PFSK-1 (cell line): ENCODE data around the gene PI4KB.

ENCODE experiments used
- FOXP2 ChIP-seq: optimal IDR thresholded peaks from 2 replicates; pipeline ENCODE3; 2011; ENCODE audit warnings: borderline replicate concordance, control low read depth, inconsistent platforms; ENCODE audit not compliant: insufficient read depth; ENCODE audit errors: extremely low read length, extremely low read depth
- POLR2AphosphoS5 ChIP-seq: IDR thresholded peaks from 2 replicates; pipeline ENCODE4 v1.6.1; 2012; ENCODE audit warnings: low read depth, mild to moderate bottlenecking, control low read depth, low read length, moderate library complexity
- SIN3A ChIP-seq: IDR thresholded peaks from 2 replicates; pipeline ENCODE4 v1.6.1; 2012; ENCODE audit warnings: mild to moderate bottlenecking, low read length, moderate library complexity, borderline replicate concordance; ENCODE audit not compliant: insufficient read depth
- TAF1 ChIP-seq: IDR thresholded peaks from 2 replicates; pipeline ENCODE4 v1.6.1; 2012; ENCODE audit warnings: low read length, control low read depth, borderline replicate concordance; ENCODE audit not compliant: insufficient read depth
- TF ChIP-seq, protein P1 (sequence below), 2 experiments: IDR thresholded peaks; 2 replicates each; pipeline versions ENCODE4 v1.6.1 to v1.8.0; 2011 to 2012; ENCODE audit warnings: low read depth in 2 of 2, low read length in 2 of 2, control low read depth in 1 of 2, inconsistent platforms in 1 of 2, mild to moderate bottlenecking in 1 of 2, moderate library complexity in 1 of 2; ENCODE audit not compliant: insufficient read depth in 1 of 2

PI4KB gene

DNA sequence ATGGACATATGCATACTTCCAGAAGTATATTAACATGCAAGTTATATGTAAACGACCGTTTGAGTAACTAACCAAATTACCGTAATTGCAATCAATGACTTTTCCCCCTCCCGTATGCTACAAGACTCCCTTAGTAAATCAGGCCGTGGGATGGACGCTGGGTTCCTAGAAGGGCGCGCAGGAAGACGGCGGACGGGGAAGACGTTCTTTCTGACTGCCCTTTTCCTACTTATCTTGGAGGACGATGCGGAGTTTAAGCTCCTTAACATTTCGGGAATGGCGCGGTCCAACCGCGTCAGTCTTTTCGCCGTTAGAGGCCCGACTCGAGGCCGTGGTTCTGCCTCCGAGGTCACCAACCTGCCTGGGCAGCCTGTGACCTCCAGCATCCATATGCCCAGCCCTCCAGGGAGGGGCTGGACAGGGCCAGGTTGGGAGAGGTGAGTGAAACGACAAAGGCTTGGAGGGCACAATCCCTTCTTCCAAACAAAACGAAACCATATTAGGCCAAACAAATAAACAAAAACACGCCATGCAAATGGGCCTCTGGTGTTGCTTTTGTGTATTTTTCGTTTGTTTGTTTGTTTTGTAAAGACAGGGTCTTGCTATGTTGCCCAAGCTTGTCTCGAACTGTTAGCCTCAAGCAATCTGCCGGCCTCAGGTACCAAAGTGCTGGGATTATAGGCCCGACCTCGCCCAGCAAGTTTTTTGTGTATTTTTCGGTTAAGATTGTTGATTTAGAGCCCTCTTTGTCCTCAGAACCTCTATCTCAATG lies 873 bp upstream of the PI4KB start:
- TF ChIP-seq SIN3A (no peak), FOXP2 (no peak), TAF1 (no peak), POLR2AphosphoS5 (no peak)
- TF ChIP-seq, protein P1, sequence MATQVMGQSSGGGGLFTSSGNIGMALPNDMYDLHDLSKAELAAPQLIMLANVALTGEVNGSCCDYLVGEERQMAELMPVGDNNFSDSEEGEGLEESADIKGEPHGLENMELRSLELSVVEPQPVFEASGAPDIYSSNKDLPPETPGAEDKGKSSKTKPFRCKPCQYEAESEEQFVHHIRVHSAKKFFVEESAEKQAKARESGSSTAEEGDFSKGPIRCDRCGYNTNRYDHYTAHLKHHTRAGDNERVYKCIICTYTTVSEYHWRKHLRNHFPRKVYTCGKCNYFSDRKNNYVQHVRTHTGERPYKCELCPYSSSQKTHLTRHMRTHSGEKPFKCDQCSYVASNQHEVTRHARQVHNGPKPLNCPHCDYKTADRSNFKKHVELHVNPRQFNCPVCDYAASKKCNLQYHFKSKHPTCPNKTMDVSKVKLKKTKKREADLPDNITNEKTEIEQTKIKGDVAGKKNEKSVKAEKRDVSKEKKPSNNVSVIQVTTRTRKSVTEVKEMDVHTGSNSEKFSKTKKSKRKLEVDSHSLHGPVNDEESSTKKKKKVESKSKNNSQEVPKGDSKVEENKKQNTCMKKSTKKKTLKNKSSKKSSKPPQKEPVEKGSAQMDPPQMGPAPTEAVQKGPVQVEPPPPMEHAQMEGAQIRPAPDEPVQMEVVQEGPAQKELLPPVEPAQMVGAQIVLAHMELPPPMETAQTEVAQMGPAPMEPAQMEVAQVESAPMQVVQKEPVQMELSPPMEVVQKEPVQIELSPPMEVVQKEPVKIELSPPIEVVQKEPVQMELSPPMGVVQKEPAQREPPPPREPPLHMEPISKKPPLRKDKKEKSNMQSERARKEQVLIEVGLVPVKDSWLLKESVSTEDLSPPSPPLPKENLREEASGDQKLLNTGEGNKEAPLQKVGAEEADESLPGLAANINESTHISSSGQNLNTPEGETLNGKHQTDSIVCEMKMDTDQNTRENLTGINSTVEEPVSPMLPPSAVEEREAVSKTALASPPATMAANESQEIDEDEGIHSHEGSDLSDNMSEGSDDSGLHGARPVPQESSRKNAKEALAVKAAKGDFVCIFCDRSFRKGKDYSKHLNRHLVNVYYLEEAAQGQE (IDR thresholded peaks at IDR 0.05; ENCODE audit: insufficient read depth in 1 of 2, low read depth in 2 of 2, low read length in 2 of 2) = no peak

DNA sequence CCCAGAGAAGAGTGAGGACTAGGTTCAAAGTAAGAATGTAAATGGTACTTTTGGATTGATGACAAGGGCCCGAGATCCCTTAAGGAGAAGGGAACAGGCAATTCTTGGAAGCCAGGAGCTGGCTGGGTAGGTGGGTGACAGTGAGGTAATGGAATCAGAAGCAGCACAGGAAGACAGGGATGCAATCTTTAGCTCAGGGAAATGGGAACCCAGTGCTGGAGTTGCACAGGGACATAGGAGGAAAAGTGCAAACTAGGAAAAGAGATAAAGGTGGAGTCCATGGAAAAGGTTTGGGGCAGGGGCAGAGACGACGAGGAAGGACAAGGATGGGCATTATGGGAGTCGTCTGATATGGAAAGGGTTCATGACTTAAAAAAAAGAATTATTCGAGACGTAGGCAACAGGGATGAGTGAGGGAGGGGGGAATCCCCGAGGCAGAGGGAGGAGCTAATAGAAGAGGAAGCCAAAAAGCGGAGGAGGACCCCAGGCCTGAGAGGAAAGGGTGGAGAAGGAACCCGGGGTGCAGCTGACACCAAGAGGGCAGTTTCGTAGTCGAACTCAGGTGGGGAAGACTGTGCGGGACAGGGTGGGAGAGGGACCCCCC lies 495 bp downstream of the PI4KB start:
- TF ChIP-seq POLR2AphosphoS5 (no peak), TAF1 (peak; percentile 15; the same call in 1 of the 2 replicates)

DNA sequence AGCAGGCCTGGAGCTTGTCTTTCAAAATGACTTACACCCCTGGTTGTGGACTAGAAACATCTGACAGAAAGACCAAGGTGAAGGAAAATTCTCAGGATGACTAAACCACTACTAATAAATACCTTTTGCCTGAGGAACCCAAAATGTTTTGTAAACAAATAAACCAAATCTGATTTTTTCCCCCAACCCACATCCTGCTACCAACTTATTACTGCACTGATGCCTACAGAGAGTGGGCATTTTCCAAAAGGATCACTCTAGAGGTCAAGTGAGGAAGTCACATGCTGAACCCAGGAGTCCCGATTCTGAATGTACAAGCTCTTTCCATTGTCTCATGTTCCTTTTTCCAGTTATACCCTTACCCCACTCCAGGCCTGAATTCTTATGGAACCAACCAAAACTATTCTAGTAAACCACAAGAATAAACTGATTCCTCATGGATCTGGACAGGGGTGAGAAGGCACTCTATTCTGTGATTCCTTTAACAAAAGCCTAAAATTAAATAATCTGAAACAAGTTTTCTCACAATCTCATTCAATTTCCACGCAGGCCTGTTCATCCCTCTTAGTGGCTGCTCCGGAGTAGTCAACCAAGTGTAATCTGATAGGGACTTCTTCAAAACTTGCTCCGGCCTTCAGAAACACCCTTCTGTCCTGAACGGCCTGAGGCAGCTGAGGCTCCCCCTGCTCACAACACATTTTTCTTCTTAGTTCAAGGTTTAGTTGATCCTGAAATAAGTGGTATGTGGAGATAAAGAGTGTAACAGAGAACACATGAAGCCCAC lies 1.4 kb downstream of the PI4KB start:
- no peak for TF ChIP-seq FOXP2

DNA sequence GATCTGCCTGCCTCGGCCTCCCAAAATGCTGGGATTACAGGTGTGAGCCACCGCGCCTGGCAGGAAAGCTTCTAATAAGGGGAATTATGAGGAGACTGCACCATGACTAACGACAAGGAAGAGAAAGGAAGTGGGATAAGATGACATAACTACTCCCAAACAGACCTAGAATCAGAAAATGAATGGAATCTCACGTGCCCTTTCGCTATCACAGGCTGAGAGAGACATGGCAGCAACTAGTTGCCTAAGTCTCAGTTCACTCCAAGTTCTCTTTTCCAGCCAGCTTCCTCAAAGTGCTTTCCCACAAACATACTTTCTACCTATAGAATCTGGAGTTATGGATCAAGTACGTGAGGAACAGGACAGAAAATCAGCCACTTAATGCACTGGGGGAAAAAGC lies 2.0 kb downstream of the PI4KB start:
- TF ChIP-seq FOXP2 (no peak), SIN3A (no peak), POLR2AphosphoS5 (no peak), TAF1 (no peak)
- TF ChIP-seq, protein P1 (IDR thresholded peaks at IDR 0.05; ENCODE audit: insufficient read depth in 1 of 2, low read depth in 2 of 2, low read length in 2 of 2) = no peak

DNA sequence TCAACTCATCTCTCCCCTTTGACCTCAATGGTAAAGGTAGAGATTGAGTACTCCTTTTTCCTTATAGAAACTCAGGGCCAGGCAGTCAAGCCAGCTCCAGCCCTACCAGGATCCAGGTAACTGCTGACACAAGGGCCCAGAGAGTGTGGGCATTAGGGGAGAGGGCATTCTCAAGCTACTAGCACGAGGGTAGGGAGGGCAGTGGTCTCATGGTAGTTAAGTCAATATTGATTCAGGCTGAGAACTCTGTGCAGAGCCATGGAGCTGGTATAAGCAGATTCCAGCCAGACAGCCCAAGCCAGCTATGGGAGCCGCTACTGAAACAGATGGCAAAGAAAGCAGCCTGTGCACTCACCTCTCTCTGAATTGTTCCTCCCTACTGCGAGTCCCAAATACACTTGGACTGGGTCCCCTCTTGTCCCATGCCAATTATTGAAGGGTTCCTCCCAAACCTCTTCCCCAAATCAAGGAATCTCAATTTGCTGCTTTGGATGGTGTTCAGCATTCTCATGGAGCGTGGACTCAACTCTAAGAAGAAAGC lies 2.8 kb downstream of the PI4KB start:
- TF ChIP-seq, protein P1 (IDR thresholded peaks at IDR 0.05; ENCODE audit: insufficient read depth in 1 of 2, low read depth in 2 of 2, low read length in 2 of 2) = no peak
- TF ChIP-seq FOXP2 = no peak
- TF ChIP-seq TAF1 = no peak
- no peak for TF ChIP-seq POLR2AphosphoS5
- no peak for TF ChIP-seq SIN3A

DNA sequence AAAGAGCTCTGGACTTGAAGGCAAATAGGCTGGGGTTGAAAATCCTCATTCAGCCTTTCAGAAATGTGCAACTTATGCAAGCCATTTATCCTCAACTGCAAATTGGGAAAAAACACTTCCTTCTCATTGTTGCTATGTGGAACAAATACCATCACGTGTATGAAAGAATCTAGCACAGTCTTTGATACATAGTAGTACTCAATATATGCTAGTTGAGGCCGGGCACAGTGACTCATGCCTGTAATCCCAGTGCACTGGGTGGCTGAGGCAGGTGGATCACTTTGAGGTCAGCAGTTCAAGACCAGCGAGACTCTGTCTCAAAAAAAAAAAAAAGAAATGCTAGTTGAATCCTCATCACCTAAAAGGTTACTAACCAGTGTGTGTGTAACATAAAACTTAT lies 8.2 kb downstream of the PI4KB start:
- no peak for TF ChIP-seq SIN3A
